HG02885 (cell line): Measurements from ENCODE around the gene ASGR1.
"Not testable (repeated sequence)": the region's sequence is repeated elsewhere in the genome, so short reads cannot be mapped to it uniquely, and the experiment has no call there.

Experiments used
- ATAC-seq: cut with Tn5 transposase; IDR thresholded peaks from one replicate; pipeline ENCODE4 v1.9.1; 2021; ENCODE audit warnings: mild to moderate bottlenecking; ENCODE audit not compliant: unreplicated experiment, poor library complexity

Gene ASGR1

DNA sequence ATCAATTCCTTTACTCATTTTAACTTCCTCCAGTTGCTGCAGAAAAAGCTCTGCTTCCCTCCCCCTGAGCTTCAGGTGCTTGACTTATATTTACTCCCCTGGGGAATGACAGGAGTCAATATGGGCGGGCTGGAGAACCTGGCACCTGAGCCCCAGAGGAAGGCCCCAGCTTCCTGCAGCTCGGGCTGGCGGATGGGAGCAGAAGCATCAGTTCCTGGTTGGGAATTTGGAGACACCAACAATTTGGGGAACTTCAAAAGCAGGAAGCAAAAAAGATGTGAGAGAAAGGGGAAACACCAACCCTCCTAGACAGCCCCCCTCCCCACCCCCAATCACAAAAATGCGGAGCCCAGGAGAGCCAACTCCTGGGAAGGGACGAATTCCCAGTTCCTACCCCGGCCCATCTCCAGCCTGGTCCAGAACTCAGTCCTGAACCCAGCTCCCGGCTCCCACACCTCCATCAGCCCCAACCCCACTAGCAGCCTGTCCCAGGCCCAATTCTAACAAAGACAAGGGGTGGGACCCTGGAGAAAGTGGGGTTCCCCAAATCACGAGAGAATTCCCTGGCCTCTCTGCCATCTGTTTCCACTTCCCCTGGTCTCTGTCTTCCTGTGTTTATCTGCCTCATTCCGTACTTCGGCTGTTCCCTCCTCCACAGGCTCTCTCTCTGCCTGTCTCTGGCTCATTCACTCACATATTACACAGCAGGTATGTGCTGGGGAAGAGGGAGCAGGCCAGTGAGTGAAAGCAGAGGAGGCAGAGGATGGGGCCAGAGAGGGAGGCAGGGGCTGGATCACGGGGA lies 48.3 kb downstream of the ASGR1 start:
- ATAC-seq, result no peak

DNA sequence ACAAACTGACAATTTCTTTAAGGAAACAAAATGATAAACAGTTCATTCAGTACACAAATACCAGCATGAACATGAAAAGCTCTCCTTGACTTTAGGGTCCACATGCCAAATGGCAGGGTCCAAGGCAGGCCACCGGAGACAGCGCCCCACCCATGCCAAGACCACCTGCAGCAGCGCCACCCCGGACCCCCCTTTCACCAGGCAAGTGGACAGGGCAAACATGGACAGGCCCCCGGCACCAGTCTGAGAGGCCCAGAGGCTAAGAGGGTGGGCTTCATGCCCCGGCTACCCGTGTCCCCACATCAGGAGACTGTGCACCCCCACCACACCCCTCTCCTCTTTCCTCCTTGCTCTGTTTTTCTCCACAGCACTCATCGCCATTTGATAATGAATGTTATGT lies 49.9 kb downstream of the ASGR1 start:
- no peak for ATAC-seq

GRCh38 chr17:7128160-7128559 lies 51.0 kb downstream of the ASGR1 start:
- ATAC-seq, result no peak

DNA sequence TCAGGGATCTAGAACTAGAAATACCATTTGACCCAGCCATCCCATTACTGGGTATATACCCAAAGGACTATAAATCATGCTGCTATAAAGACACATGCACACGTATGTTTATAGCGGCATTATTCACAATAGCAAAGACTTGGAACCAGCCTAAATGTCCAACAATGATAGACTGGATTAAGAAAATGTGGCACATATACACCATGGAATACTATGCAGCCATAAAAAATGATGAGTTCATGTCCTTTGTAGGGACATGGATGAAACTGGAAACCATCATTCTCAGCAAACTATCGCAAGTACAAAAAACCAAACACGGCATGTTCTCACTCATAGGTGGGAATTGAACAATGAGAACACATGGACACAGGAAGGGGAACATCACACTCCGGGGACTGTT lies 51.7 kb downstream of the ASGR1 start:
- ATAC-seq, result not testable (repeated sequence)

GRCh38 chr17:7126386-7126785 lies 52.8 kb downstream of the ASGR1 start:
- not testable (repeated sequence) for ATAC-seq

GRCh38 chr17:7124923-7125322 lies 54.2 kb downstream of the ASGR1 start:
- ATAC-seq, result no peak

- no peak for ATAC-seq
Observed at GRCh38 chr17:7123844-7124243, 55.3 kb downstream of the ASGR1 start.
